ENCODE results near the gene CYYR1.

DNA sequence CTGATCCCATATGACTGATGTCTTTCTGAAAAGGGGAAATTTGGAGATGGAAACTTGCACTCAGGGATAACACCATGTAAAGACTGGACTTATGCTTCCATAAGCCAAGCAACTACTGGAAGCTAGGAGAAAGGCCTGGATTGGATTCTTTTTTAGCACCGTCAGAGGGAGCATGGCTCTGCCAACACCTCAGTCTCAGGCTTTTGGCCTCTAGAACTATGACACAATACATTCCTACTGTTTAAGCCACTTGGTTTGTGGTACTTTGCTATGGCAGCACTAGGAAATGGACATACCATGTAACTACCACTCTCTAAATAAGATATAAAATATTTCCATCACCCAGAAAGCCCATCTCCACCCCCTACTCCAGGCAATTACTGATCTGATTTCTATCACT is 139.7 kb downstream of the CYYR1 start:
- no peak for TF ChIP-seq EZH2 (IDR thresholded peaks at IDR 0.05; ENCODE audit: insufficient read depth, poor library complexity, severe bottlenecking)
- no peak for TF ChIP-seq EZH2phosphoT487 (IDR thresholded peaks at IDR 0.05; ENCODE audit: insufficient read depth, low read depth)
